A549 (cell line): ENCODE measurements around the gene PITPNC1. TPM values are rescaled to one million over a fixed set of nuclear protein-coding genes. Genes with fewer than 3 reads are reported as not detected.
"Not testable (repeated sequence)": the region's sequence is repeated elsewhere in the genome, so short reads cannot be mapped to it uniquely, and the experiment has no call there.

ENCODE experiments used
- ATAC-seq, 2 experiments: fragments of 200-7000 bp in 1 of 2; fragments of >200 bp in 1 of 2; cut with Nextera tagmentation in 1 of 2; cut with Tn5 transposase in 1 of 2; 3 replicates each; pipeline versions ENCODE4 v1.8.0 to v1.9.1; 2018 to 2020; ENCODE audit warnings: mild to moderate bottlenecking in 1 of 2, moderate library complexity in 1 of 2
- CTCF ChIA-PET: fragments of 300-600 bp; sonication (Branson Sonifier 250); formaldehyde crosslinking; extraction: SDS; loops from one replicate; lab custom pipeline; 2021; ENCODE audit warnings: antibody characterized with exemption, inconsistent platforms; lab: Yijun Ruan, JAX
- POLR2A ChIA-PET: fragments of 350-600 bp; formaldehyde crosslinking; extraction: SDS; loops from one replicate; lab custom pipeline; 2021; ENCODE audit warnings: antibody characterized with exemption, inconsistent platforms; lab: Yijun Ruan, JAX
- DNase-seq, 2 experiments: peaks; one replicate each; pipeline versions ENCODE4 v3.0.0 to v3.0.0-alpha.2; 2011 to 2016; ENCODE audit warnings: low read depth in 1 of 2, low spot score in 1 of 2
- FAIRE-seq: peaks from 2 replicates; lab custom pipeline; 2011; peaks lifted over from hg19 to GRCh38; lab: Jason Lieb, UNC
- H3K27ac ChIP-seq, 2 experiments: fragments of >200 bp; sonication (Bioruptor Twin); formaldehyde crosslinking; 3 replicates each; pipeline ENCODE4 v1.5.1; 2016 to 2017
- H3K4me1 ChIP-seq: fragments of >200 bp; sonication (Bioruptor Twin); formaldehyde crosslinking; 3 replicates; pipeline ENCODE4 v1.6.1; 2016
- H3K4me2 ChIP-seq: fragments of >200 bp; sonication (Bioruptor Twin); formaldehyde crosslinking; 3 replicates; pipeline ENCODE4 v1.6.1; 2016
- H3K4me3 ChIP-seq: fragments of >200 bp; sonication (Bioruptor Twin); formaldehyde crosslinking; 3 replicates; pipeline ENCODE4 v1.5.1; 2016
- H3K9me3 ChIP-seq: fragments of >200 bp; sonication (Bioruptor Twin); formaldehyde crosslinking; 3 replicates; pipeline ENCODE4 v1.6.1; 2016
- CHD4 ChIP-seq: fragments of 200-600 bp; sonication (generic); IDR thresholded peaks from 2 replicates; pipeline ENCODE4 v1.6.1; 2016; ENCODE audit warnings: antibody characterized with exemption, mild to moderate bottlenecking, borderline replicate concordance
- CTCF ChIP-seq: fragments of >200 bp; sonication (Bioruptor Twin); formaldehyde crosslinking; IDR thresholded peaks from 3 replicates; pipeline ENCODE4 v1.5.1; 2016
- ESRRA ChIP-seq: fragments of 150-350 bp; IDR thresholded peaks from 2 replicates; pipeline ENCODE4 v1.6.1; 2014; ENCODE audit warnings: mild to moderate bottlenecking, low read length, borderline replicate concordance
- FOSB ChIP-seq: fragments of 250-450 bp; sonication (Bioruptor Pico); IDR thresholded peaks from 2 replicates; pipeline ENCODE4 v1.5.0; 2020; ENCODE audit warnings: mild to moderate bottlenecking, moderate library complexity
- GATA3 ChIP-seq: IDR thresholded peaks from 2 replicates; pipeline ENCODE4 v1.6.1; 2012; ENCODE audit warnings: borderline replicate concordance
- HDAC2 ChIP-seq: fragments of 200-600 bp; sonication (generic); IDR thresholded peaks from 2 replicates; pipeline ENCODE4 v1.6.1; 2016
- JUNB ChIP-seq: fragments of >200 bp; sonication (Bioruptor Twin); formaldehyde crosslinking; IDR thresholded peaks from 2 replicates; pipeline ENCODE4 v1.6.1; 2016
- KDM1A ChIP-seq: fragments of 200-600 bp; sonication (generic); IDR thresholded peaks from 2 replicates; pipeline ENCODE4 v1.6.1; 2016; ENCODE audit warnings: low read depth, mild to moderate bottlenecking
- MAFK ChIP-seq: fragments of 450-650 bp; IDR thresholded peaks from 2 replicates; pipeline ENCODE4 v1.6.1; 2014; ENCODE audit not compliant: partially characterized antibody
- PHF8 ChIP-seq: fragments of 200-600 bp; sonication (generic); IDR thresholded peaks from 2 replicates; pipeline ENCODE4 v1.6.1; 2016; ENCODE audit warnings: low read depth, mild to moderate bottlenecking, antibody characterized with exemption, moderate library complexity, borderline replicate concordance
- RNF2 ChIP-seq: fragments of 200-600 bp; sonication (generic); IDR thresholded peaks from 2 replicates; pipeline ENCODE4 v1.6.1; 2016; ENCODE audit warnings: low read depth, mild to moderate bottlenecking, antibody characterized with exemption, moderate library complexity, borderline replicate concordance
- ZSCAN20 ChIP-seq: fragments of 250-450 bp; sonication (Bioruptor Pico); IDR thresholded peaks from 2 replicates; pipeline ENCODE4 v1.8.0; 2022; ENCODE audit warnings: mild to moderate bottlenecking, moderate library complexity
- WGBS: methylation state at CpG from one replicate; pipeline ENCODE4 v1.1.6; 2017; ENCODE audit errors: missing lambda C conversion rate; 5-methylcytosine and 5-hydroxymethylcytosine counted together
- polyA plus RNA-seq, 4 experiments: library from polyadenylated mRNA; depleted of rRNA in 3 of 4; stranded (reverse); fragments of >200 nt; fragmentation: RNase III in 1 of 4; extraction: RNeasy Plus Mini Kit Qiagen cat#74134 plus additional on column Dnase treatment in 1 of 4; gene quantifications; 2 replicates in 3 of 4; 3 replicates in 1 of 4; pipeline ENCODE4 v1.2.3, GENCODE V29; 2011 to 2017
- TF ChIP-seq, protein P1 (sequence below): fragments of >200 bp; sonication (Bioruptor Twin); formaldehyde crosslinking; IDR thresholded peaks from 3 replicates; pipeline ENCODE4 v1.6.1; 2016

PITPNC1 gene
- polyA plus RNA-seq, 2 of the 4 experiments (the other 2 are of a cell fraction): 3.7 to 11.2 TPM

- no peak for TF ChIP-seq CTCF
- no peak for TF ChIP-seq HDAC2
- TF ChIP-seq PHF8: no peak
Measured at GRCh38 chr17:67725373-67725791, 348.3 kb downstream of the PITPNC1 start (continued).

- WGBS: 94% methylated on average over 4 of the region's 4 CpGs
- H3K27ac ChIP-seq: no peak overlapping the region
- ChIA-PET POLR2A (no interaction called here), CTCF (interaction anchor here (1.2 kb wide), 1 partner anchor 8 kb away, joined by 4 read pairs; the partner anchor contains the start of gene NOL11)
- H3K9me3 ChIP-seq: 0 out of 3 replicates have a peak, but pooled peaks cover 2% of the 10 kb centered on the region
- no peaks in the 10 kb centered on the region for H3K4me1 ChIP-seq
- no peak for TF ChIP-seq RNF2
- no peak for TF ChIP-seq ESRRA
- no peak for TF ChIP-seq JUNB
- TF ChIP-seq ZSCAN20 (CRISPR knock-in tag): no peak
- TF ChIP-seq CHD4: no peak
- TF ChIP-seq MAFK: no peak
- no peak for TF ChIP-seq CTCF
- TF ChIP-seq FOSB (CRISPR knock-in tag): no peak
- TF ChIP-seq GATA3: no peak
- H3K4me2 ChIP-seq: no peak overlapping the region
- FAIRE-seq: no peak
- no peak overlapping the region for H3K4me3 ChIP-seq
- no peak for DNase-seq
- no peak for ATAC-seq
Measured at GRCh38 chr17:67725807-67726206, 348.7 kb downstream of the PITPNC1 start.

DNA sequence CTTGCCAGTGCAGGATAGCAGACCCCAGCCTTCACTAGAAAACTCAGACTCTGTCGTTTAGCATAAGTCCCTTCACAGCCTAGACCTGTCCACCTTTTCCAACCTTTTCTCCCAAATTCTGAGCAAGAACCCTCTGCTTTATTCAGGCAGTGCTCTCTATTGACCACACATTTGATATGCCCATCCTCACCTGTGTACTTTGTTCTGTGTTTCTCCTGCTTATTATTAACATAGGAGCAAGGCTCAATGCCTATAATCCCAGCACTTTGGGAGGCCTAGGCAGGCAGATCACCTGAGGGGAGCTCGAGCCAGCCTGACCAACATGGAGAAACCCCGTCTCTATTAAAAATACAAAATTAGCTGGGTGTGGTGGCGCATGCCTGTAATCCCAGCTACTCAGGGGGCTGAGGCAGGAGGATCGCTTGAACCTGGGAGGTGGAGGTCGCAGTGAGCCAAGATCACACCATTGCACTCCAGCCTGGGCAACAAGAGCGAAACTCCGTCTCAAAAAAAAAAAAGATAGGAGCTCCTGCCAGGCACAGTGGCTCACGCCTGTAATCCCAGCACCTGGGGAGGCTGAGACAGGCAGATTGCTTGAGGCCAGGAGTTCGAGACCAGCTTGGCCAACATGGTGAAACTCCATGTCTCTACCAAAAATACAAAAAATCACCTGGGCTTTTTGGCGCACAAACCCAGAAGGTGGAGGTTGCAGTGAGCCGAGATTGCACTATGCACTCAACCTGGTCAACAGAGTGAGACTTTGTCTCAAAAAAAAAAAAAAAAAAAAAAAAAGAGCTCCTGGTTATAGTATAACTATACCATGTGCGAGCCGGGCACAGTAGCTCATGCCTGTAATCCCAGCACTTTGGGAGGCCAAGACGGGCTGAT, 350.3 kb downstream of the PITPNC1 start:
- POLR2A ChIA-PET: interaction anchor here (0.6 kb wide), 1 partner anchor 590 kb away, joined by 3 read pairs; no protein-coding TSS in a partner anchor
- ATAC-seq: peak; percentile 30 to 31; a peak in 2 of 6 replicates
- CTCF ChIA-PET: interaction anchor here (0.6 to 3.5 kb wide), 3 partner anchors 9 to 52 kb away, joined by 3 to 22 read pairs (median 4); partner anchors contain the start of gene NOL11
- WGBS: 91% methylated on average over 15 of the region's 15 CpGs
- not testable (repeated sequence) for H3K4me1 ChIP-seq, FAIRE-seq, H3K9me3 ChIP-seq, H3K4me2 ChIP-seq, H3K4me3 ChIP-seq, H3K27ac ChIP-seq, DNase-seq

- H3K4me2 ChIP-seq: no peak overlapping the region
- H3K4me1 ChIP-seq: no peaks in the 10 kb centered on the region
- FAIRE-seq (no peak), ATAC-seq (no peak), DNase-seq (no peak)
- POLR2A ChIA-PET: no interaction called here
- WGBS: 93% methylated on average over 6 of the region's 6 CpGs
- CTCF ChIA-PET: interaction anchor here (1.0 to 3.5 kb wide), 3 partner anchors 12 to 254 kb away, joined by 3 to 22 read pairs (median 3); partner anchors contain the start of gene NOL11
- H3K27ac ChIP-seq: no peak overlapping the region
- no peak overlapping the region for H3K4me3 ChIP-seq
- TF ChIP-seq, protein P1, sequence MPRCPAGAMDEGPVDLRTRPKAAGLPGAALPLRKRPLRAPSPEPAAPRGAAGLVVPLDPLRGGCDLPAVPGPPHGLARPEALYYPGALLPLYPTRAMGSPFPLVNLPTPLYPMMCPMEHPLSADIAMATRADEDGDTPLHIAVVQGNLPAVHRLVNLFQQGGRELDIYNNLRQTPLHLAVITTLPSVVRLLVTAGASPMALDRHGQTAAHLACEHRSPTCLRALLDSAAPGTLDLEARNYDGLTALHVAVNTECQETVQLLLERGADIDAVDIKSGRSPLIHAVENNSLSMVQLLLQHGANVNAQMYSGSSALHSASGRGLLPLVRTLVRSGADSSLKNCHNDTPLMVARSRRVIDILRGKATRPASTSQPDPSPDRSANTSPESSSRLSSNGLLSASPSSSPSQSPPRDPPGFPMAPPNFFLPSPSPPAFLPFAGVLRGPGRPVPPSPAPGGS: no peak
- 0 out of 2 replicates have a peak, but pooled peaks have one; percentile 39 for TF ChIP-seq HDAC2
- 0 out of 2 replicates have a peak, but pooled peaks have one; percentile 37 for TF ChIP-seq KDM1A
- H3K9me3 ChIP-seq: 0 out of 3 replicates have a peak, but pooled peaks cover 6% of the 10 kb centered on the region
Measured at GRCh38 chr17:67729903-67730302, 352.8 kb downstream of the PITPNC1 start.
